Right ventricle myocardium inferior (tissue), 1 donor: ENCODE measurements around the gene ALDH4A1. TPM values are rescaled to one million over a fixed set of nuclear protein-coding genes. Genes with fewer than 3 reads are reported as not detected.
"Not testable (repeated sequence)": the region's sequence is repeated elsewhere in the genome, so short reads cannot be mapped to it uniquely, and the experiment has no call there.

Experiments used
- ATAC-seq: fragments of 200-7000 bp; cut with Tn5 transposase; one replicate; pipeline ENCODE4 v1.9.1; 2020; ENCODE audit warnings: mild to moderate bottlenecking, moderate library complexity
- DNase-seq: peaks from one replicate; pipeline ENCODE4 v3.0.0; 2021; ENCODE audit errors: missing footprints
- intact Hi-C: fragments of 100-400 bp; cut with DNase I; formaldehyde crosslinking; loops from one replicate; pipeline ENCODE4 v1.11.0; 2022
- total RNA-seq: library from RNA; stranded (reverse); fragmentation: NEBNext Ultra II Directional; extraction: Animal tissue kit (Norgen Biotek cat#: 25700); gene quantifications from one replicate; pipeline ENCODE4 v1.2.1, GENCODE V29; 2021
- donor health status: DM: no; HTN: yes; CAD: no; lungs with severe emphysema.

ALDH4A1 gene
- total RNA-seq, 1 donor from 2014 or later: 31.2 TPM

GRCh38 chr1:18874036-18874435 lies 28.3 kb downstream of the ALDH4A1 start:
- intact Hi-C loops: loop anchor here (2.0 kb wide), 1 partner anchor 277 kb away; no protein-coding TSS in a partner anchor
- ATAC-seq: no peak
- peak; percentile 11 for DNase-seq

- ATAC-seq (no peak), DNase-seq (no peak)
- intact Hi-C loops: no loop called here
Measured at GRCh38 chr1:18872071-18872611, 30.2 kb downstream of the ALDH4A1 start.

- DNase-seq (peak; percentile 31), ATAC-seq (no peak)
- intact Hi-C loops: no loop called here
Measured at GRCh38 chr1:18871401-18872070, 30.8 kb downstream of the ALDH4A1 start.

- ATAC-seq: no peak
- DNase-seq: peak; percentile 37
- intact Hi-C loops: no loop called here
Measured at GRCh38 chr1:18870957-18871356, 31.4 kb downstream of the ALDH4A1 start.

- DNase-seq, intact Hi-C loops, ATAC-seq: not testable (repeated sequence)
Measured at GRCh38 chr1:18870595-18870865, 31.8 kb downstream of the ALDH4A1 start.

GRCh38 chr1:18869847-18870594 lies 32.3 kb downstream of the ALDH4A1 start:
- intact Hi-C loops: no loop called here
- no peak for ATAC-seq
- peak; percentile 37 for DNase-seq

- intact Hi-C loops: no loop called here
- DNase-seq (no peak), ATAC-seq (no peak)
Measured at GRCh38 chr1:18868801-18869424, 33.4 kb downstream of the ALDH4A1 start.

- no peak for ATAC-seq
- intact Hi-C loops: no loop called here
Measured at GRCh38 chr1:18868354-18868753, 34.0 kb downstream of the ALDH4A1 start.

GRCh38 chr1:18866846-18867245 lies 35.5 kb downstream of the ALDH4A1 start:
- intact Hi-C loops: no loop called here

More at GRCh38 chr1:18868354-18868753, 34.0 kb downstream of the ALDH4A1 start:
- no peak for DNase-seq

GRCh38 chr1:18866314-18866713 lies 36.0 kb downstream of the ALDH4A1 start:
- intact Hi-C loops: no loop called here
- no peak for DNase-seq
- ATAC-seq: no peak

More at GRCh38 chr1:18866846-18867245, 35.5 kb downstream of the ALDH4A1 start:
- ATAC-seq (no peak), DNase-seq (no peak)

GRCh38 chr1:18865176-18865575 lies 37.2 kb downstream of the ALDH4A1 start:
- intact Hi-C loops: no loop called here
- ATAC-seq: no peak
- no peak for DNase-seq

- no peak for ATAC-seq
- intact Hi-C loops: no loop called here
Measured at GRCh38 chr1:18861590-18861989, 40.8 kb downstream of the ALDH4A1 start.

GRCh38 chr1:18861082-18861481 lies 41.3 kb downstream of the ALDH4A1 start:
- ATAC-seq (no peak), DNase-seq (no peak)
- intact Hi-C loops: no loop called here

More at GRCh38 chr1:18861590-18861989, 40.8 kb downstream of the ALDH4A1 start:
- DNase-seq: no peak

- no peak for ATAC-seq
- intact Hi-C loops: no loop called here
- DNase-seq: no peak
Measured at GRCh38 chr1:18859560-18859959, 42.8 kb downstream of the ALDH4A1 start, which contains the start of gene TAS1R2. TSS of gene TAS1R2 (minus strand) at chr1:18859660. CDS start at chr1:18859660, 0 bp downstream.

GRCh38 chr1:18858070-18858688 lies 44.2 kb downstream of the ALDH4A1 start:
- intact Hi-C loops: no loop called here
- DNase-seq (no peak), ATAC-seq (no peak)

GRCh38 chr1:18856435-18856834 lies 45.9 kb downstream of the ALDH4A1 start:
- intact Hi-C loops: no loop called here
- DNase-seq (no peak), ATAC-seq (no peak)

GRCh38 chr1:18855573-18855972 lies 46.8 kb downstream of the ALDH4A1 start:
- no peak for DNase-seq
- intact Hi-C loops: no loop called here

GRCh38 chr1:18854331-18855025 lies 47.9 kb downstream of the ALDH4A1 start:
- DNase-seq (no peak), ATAC-seq (no peak)
- intact Hi-C loops: no loop called here

More at GRCh38 chr1:18855573-18855972, 46.8 kb downstream of the ALDH4A1 start:
- no peak for ATAC-seq
